Aorta (tissue), 5 donors: ENCODE data around the gene PKIG. TPM values are rescaled to one million over a fixed set of nuclear protein-coding genes. Genes with fewer than 3 reads are reported as not detected.
A peak's percentile ranks its signal among the peaks of the same experiment; 100 is the strongest.

Experiments used
- ATAC-seq: fragments of 200-7000 bp; cut with Tn5 transposase; one replicate; pipeline ENCODE4 v1.9.1; 2022; ENCODE audit warnings: moderate library complexity; ENCODE audit not compliant: low FRiP score
- DNase-seq, 2 donors: peaks; one replicate each; pipeline ENCODE4 v3.0.0-alpha.2; 2020
- H3K27ac ChIP-seq, 2 donors: one replicate each; pipeline ENCODE4 v1.5.1; 2013; ENCODE audit warnings: low read length in 2 of 2, mild to moderate bottlenecking in 2 of 2, moderate library complexity in 2 of 2, control low read depth in 1 of 2, inconsistent platforms in 1 of 2, low read depth in 1 of 2
- H3K27me3 ChIP-seq, 2 donors: one replicate each; pipeline ENCODE4 v1.6.1; 2013; ENCODE audit warnings: control low read depth in 1 of 2, low read length in 1 of 2, mild to moderate bottlenecking in 1 of 2, moderate library complexity in 1 of 2; ENCODE audit not compliant: insufficient read depth in 2 of 2, control insufficient read depth in 1 of 2
- H3K36me3 ChIP-seq, 2 donors: one replicate each; pipeline ENCODE4 v1.6.1; 2013; ENCODE audit warnings: control low read depth in 1 of 2, low read length in 1 of 2, mild to moderate bottlenecking in 1 of 2; ENCODE audit not compliant: insufficient read depth in 2 of 2, control insufficient read depth in 1 of 2
- H3K4me1 ChIP-seq, 2 donors: one replicate each; pipeline ENCODE4 v1.6.1; 2013; ENCODE audit warnings: low read length in 2 of 2, control low read depth in 1 of 2, mild to moderate bottlenecking in 1 of 2, moderate library complexity in 1 of 2; ENCODE audit not compliant: insufficient read depth in 2 of 2, control insufficient read depth in 1 of 2
- H3K4me3 ChIP-seq, 2 donors: one replicate each; pipeline ENCODE4 v1.5.1; 2013; ENCODE audit warnings: low read length in 2 of 2, control low read depth in 1 of 2, mild to moderate bottlenecking in 1 of 2
- H3K9me3 ChIP-seq: one replicate; pipeline ENCODE4 v1.6.1; 2013; ENCODE audit warnings: mild to moderate bottlenecking, low read length; ENCODE audit not compliant: control insufficient read depth
- WGBS, 2 donors: extraction: QIAGEN DNeasy Blood & Tissue Kit; methylation state at CpG; one replicate each; pipeline ENCODE4 v1.1.7; 2013; 5-methylcytosine and 5-hydroxymethylcytosine counted together
- intact Hi-C, 2 donors: fragments of 100-400 bp; cut with DNase I; formaldehyde crosslinking; loops; one replicate each; pipeline versions ENCODE4 v1.14.2 to v1.15.0; 2022
- polyA plus RNA-seq, 2 donors: library from polyadenylated mRNA; stranded (reverse); fragments of 200-250 nt; gene quantifications; one replicate each; pipeline ENCODE4 v1.2.3, GENCODE V29; 2013
- total RNA-seq, 2 donors: library from RNA; stranded (reverse); fragmentation: NEBNext Ultra II Directional; extraction: Animal tissue kit (Norgen Biotek cat#: 25700); gene quantifications; one replicate each; pipeline ENCODE4 v1.2.1, GENCODE V29; 2021
- donor health status: healthy with polysubstance abuse.
- donor health status: Bipolar disorder and iron deficiency.
- donor health status: DM: no; HTN: no; CAD: no.
- donor health status: DM: no; HTN: no; CAD: no.
- donor health status: DM: yes; HTN: yes; CAD: no.

Gene PKIG
- total and polyA plus RNA-seq, 4 donors = 80.9 to 247 (median 137) TPM

- no peak for ATAC-seq
Observed at GRCh38 chr20:44543358-44543757, 39.0 kb upstream of the PKIG start.

GRCh38 chr20:44544263-44544662 is 38.1 kb upstream of the PKIG start:
- Histone ChIP-seq H3K4me3 (no peak overlapping the region), H3K36me3 (no peaks in the 10 kb centered on the region), H3K27me3 (no peaks in the 10 kb centered on the region), H3K9me3 (no peaks in the 10 kb centered on the region), H3K27ac (no peak overlapping the region), H3K4me1 (no peaks in the 10 kb centered on the region)
- WGBS, 2 donors = 48 to 52% methylated on average over 5 of the region's 5 CpGs
- DNase-seq (no peak), ATAC-seq (no peak)
- intact Hi-C loops = no loop called here

More at GRCh38 chr20:44543358-44543757, 39.0 kb upstream of the PKIG start:
- no peak overlapping the region for H3K4me3 ChIP-seq
- H3K4me1 ChIP-seq = no peaks in the 10 kb centered on the region
- no peaks in the 10 kb centered on the region for H3K27me3 ChIP-seq
- intact Hi-C loops = no loop called here
- H3K27ac ChIP-seq = no peak overlapping the region
- 43 to 45% methylated on average over 3 of the region's 3 CpGs for WGBS, 2 donors
- H3K9me3 ChIP-seq = no peaks in the 10 kb centered on the region
- DNase-seq = no peak
- H3K36me3 ChIP-seq = no peaks in the 10 kb centered on the region

- no peaks in the 10 kb centered on the region for H3K27me3 ChIP-seq
- no peaks in the 10 kb centered on the region for H3K9me3 ChIP-seq
- no peak overlapping the region for H3K4me3 ChIP-seq
- H3K4me1 ChIP-seq = no peaks in the 10 kb centered on the region
- peak overlapping the region in 1 of 2 donors; percentile 25 for H3K27ac ChIP-seq
- ATAC-seq = no peak
- 93 to 94% methylated on average over 8 of the region's 8 CpGs for WGBS, 2 donors
- intact Hi-C loops = no loop called here
- DNase-seq = no peak
- H3K36me3 ChIP-seq = no peaks in the 10 kb centered on the region
Observed at GRCh38 chr20:44547419-44547818, 35.0 kb upstream of the PKIG start.

GRCh38 chr20:44549123-44549522 is 33.3 kb upstream of the PKIG start:
- no peaks in the 10 kb centered on the region for H3K36me3 ChIP-seq
- 11 to 19% methylated on average over 4 of the region's 4 CpGs for WGBS, 2 donors
- DNase-seq (no peak), ATAC-seq (no peak)
- no peaks in the 10 kb centered on the region for H3K9me3 ChIP-seq
- H3K4me1 ChIP-seq = no peaks in the 10 kb centered on the region
- no peaks in the 10 kb centered on the region for H3K27me3 ChIP-seq
- H3K27ac ChIP-seq = peak overlapping the region in 1 of 2 donors; percentile 67
- intact Hi-C loops = no loop called here
- H3K4me3 ChIP-seq = no peak overlapping the region

GRCh38 chr20:44552050-44552449 is 30.3 kb upstream of the PKIG start:
- 95 to 96% methylated on average over 4 of the region's 4 CpGs for WGBS, 2 donors
- intact Hi-C loops = no loop called here
- ATAC-seq = no peak
- no peak for DNase-seq
- Histone ChIP-seq H3K36me3 (no peaks in the 10 kb centered on the region), H3K9me3 (no peaks in the 10 kb centered on the region), H3K4me3 (no peak overlapping the region), H3K27me3 (no peaks in the 10 kb centered on the region), H3K4me1 (no peaks in the 10 kb centered on the region), H3K27ac (no peak overlapping the region)

GRCh38 chr20:44552568-44552949 is 29.8 kb upstream of the PKIG start:
- no peaks in the 10 kb centered on the region for H3K4me1 ChIP-seq
- WGBS, 2 donors = 76 to 84% methylated on average over 3 of the region's 3 CpGs
- no peak for DNase-seq
- no peaks in the 10 kb centered on the region for H3K9me3 ChIP-seq
- H3K27ac ChIP-seq = peak overlapping the region in 1 of 2 donors; percentile 28
- ATAC-seq = no peak
- no peak overlapping the region for H3K4me3 ChIP-seq
- no peaks in the 10 kb centered on the region for H3K27me3 ChIP-seq
- no peaks in the 10 kb centered on the region for H3K36me3 ChIP-seq
- intact Hi-C loops = no loop called here

GRCh38 chr20:44552950-44553908 is 29.1 kb upstream of the PKIG start:
- Histone ChIP-seq H3K4me1 (no peaks in the 10 kb centered on the region), H3K9me3 (no peaks in the 10 kb centered on the region), H3K4me3 (no peak overlapping the region), H3K27me3 (no peaks in the 10 kb centered on the region), H3K27ac (peak overlapping the region in 1 of 2 donors; percentile 28), H3K36me3 (no peaks in the 10 kb centered on the region)
- DNase-seq (no peak), ATAC-seq (no peak)
- intact Hi-C loops = no loop called here
- 58 to 63% methylated on average over 6 of the region's 6 CpGs for WGBS, 2 donors

- H3K36me3 ChIP-seq = no peaks in the 10 kb centered on the region
- no peaks in the 10 kb centered on the region for H3K27me3 ChIP-seq
- no peaks in the 10 kb centered on the region for H3K4me1 ChIP-seq
- H3K27ac ChIP-seq = no peak overlapping the region
- H3K9me3 ChIP-seq = no peaks in the 10 kb centered on the region
- intact Hi-C loops = no loop called here
- no peak for ATAC-seq
- no peak overlapping the region for H3K4me3 ChIP-seq
- no peak for DNase-seq
Observed at GRCh38 chr20:44559302-44559701, 23.1 kb upstream of the PKIG start.

- DNase-seq (no peak), ATAC-seq (no peak)
- WGBS, 2 donors = 94% methylated on average over 2 of the region's 2 CpGs
- Histone ChIP-seq H3K27me3 (no peaks in the 10 kb centered on the region), H3K4me1 (no peaks in the 10 kb centered on the region), H3K4me3 (no peak overlapping the region), H3K27ac (no peak overlapping the region), H3K36me3 (no peaks in the 10 kb centered on the region), H3K9me3 (no peaks in the 10 kb centered on the region)
- intact Hi-C loops = no loop called here
Observed at GRCh38 chr20:44560229-44560628, 22.1 kb upstream of the PKIG start.
